HTR-8/SVneo (cell line): ENCODE results near the gene MRPL12.

Source experiments
- DNase-seq: peaks from one replicate; pipeline ENCODE4 v3.0.0; 2011; ENCODE audit warnings: low spot score, mixed read lengths; ENCODE audit not compliant: insufficient read length
- FAIRE-seq: peaks from 2 replicates; lab custom pipeline; 2011; peaks lifted over from hg19 to GRCh38; lab: Jason Lieb, UNC

Gene MRPL12

DNA sequence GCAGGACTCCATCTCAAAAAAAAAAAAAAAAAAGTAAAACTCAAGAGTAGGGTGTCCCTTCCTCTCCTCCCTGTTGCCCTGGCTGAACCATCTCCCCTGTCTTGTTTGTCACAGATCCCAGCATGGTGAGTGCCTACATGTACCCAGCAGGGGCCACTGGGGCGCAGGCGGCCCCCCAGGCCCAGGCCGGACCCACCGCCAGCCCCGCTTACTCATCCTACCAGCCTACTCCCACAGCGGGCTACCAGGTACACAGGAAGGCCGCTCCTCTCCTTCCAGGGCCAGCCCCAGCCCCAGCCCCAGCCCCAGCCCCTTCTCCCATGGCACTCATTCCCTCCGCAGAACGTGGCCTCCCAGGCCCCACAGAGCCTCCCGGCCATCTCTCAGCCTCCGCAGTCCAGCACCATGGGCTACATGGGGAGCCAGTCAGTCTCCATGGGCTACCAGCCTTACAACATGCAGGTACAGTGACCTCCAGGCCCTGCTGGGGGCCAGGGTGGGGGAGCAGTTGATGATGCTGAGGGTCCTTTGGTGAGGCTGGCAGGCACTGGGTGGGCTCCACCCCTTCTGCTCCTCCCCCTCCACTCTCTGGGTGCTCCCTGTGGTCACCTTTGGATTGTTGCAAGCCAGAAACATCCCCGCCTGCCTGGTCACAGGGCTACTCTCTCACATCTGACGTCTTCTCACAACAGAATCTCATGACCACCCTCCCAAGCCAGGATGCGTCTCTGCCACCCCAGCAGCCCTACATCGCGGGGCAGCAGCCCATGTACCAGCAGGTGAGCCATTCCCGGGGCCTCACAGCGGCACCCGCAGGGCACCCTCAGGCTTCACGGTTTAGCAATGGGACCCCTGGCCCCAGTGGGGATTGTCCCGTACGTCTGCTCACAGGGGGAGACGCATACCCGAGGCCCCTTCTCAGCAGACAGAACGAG is 2.5 kb upstream of the MRPL12 start:
- no peak for FAIRE-seq

DNA sequence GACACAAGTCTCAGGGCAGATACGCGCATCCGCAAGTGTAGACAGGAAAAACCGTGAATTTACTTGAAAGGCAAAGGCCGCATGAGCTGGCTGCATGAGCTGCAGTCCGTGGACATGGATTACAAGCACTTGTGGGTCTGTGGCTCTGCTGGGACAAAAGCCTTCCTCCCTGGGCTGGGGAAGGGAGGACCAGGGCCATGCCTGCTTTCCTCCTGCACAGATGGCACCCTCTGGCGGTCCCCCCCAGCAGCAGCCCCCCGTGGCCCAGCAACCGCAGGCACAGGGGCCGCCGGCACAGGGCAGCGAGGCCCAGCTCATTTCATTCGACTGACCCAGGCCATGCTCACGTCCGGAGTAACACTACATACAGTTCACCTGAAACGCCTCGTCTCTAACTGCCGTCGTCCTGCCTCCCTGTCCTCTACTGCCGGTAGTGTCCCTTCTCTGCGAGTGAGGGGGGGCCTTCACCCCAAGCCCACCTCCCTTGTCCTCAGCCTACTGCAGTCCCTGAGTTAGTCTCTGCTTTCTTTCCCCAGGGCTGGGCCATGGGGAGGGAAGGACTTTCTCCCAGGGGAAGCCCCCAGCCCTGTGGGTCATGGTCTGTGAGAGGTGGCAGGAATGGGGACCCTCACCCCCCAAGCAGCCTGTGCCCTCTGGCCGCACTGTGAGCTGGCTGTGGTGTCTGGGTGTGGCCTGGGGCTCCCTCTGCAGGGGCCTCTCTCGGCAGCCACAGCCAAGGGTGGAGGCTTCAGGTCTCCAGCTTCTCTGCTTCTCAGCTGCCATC is 1.7 kb upstream of the MRPL12 start:
- no peak for FAIRE-seq
- DNase-seq: no peak

More for the DNA sequence above, 2.5 kb upstream of the MRPL12 start:
- DNase-seq: no peak

DNA sequence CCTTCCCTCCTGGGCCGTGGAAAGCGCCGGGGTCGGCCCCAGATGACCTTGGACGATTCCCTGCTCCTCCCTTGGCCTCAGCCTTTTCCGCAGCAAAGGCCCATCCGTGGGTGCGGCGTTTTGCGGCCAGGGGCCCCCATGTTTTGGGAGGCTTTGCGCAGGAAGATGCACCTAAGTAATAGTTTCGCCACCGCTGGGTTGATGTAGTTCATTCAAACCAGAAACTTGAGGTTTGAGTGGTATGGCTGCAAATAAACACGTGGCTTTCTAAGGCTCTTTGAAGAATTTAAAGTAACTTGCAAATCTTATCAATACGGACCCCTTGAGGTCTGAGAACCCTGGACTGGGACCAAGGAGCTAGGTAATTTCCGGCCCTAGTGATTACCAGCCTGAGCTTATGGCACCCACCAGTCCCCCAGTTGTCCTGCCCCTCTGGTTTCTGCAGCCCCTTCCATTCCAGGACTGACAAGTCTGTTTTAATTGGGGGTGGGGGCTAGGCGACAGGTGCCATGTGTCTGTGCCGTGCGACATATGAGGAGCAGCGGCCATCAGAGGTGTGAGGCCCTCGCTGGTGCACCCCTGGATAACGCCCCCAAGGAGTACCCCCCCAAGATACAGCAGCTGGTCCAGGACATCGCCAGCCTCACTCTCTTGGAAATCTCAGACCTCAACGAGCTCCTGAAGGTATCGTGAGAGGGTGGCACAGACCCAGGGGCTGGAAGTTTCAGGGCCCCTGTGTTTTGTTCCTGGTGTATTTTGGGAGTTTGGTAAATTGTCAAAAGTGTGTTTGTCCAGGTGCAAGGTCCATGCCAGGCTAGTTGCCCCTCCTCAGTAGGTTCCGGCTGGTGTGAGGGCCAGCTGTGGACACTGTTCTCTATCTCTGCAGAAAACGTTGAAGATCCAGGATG is 834 bp downstream of the MRPL12 start:
- no peak for DNase-seq
- FAIRE-seq: no peak

DNA sequence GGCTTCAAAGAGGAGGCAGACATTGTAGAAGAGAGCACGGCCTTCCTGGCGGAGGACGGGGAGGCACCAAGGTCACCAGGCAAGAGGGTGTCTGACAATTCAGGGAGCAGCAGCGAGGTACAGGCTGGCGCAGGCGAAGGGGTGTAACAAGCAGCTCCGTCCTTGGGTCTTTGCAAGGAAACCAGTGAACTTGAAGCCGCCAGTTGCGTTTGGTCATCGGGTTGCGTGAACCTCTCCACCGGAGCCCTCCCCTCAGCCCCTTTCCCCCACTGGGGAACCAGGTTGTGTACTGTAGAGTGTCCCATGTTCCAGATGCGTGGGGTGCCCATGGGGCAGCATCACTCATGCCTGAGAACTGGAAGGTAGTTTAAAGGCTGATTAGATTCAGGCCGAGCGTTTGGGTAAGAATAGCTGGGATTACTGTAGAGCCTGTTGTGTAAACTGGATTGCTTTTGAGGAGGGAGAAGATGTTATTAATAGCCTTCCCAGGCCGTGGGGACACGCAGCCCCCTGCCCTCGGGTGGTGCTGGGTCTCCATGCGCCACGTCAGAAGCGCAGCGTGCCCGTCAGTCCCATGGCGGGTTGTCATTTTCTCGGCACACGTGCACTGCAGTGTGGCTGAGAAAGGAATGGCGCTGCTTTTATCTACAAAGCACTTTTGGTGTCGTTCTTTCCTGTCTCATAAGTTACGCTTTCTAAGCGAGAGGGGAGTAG is 2.5 kb downstream of the MRPL12 start:
- DNase-seq: no peak
- FAIRE-seq: no peak

DNA sequence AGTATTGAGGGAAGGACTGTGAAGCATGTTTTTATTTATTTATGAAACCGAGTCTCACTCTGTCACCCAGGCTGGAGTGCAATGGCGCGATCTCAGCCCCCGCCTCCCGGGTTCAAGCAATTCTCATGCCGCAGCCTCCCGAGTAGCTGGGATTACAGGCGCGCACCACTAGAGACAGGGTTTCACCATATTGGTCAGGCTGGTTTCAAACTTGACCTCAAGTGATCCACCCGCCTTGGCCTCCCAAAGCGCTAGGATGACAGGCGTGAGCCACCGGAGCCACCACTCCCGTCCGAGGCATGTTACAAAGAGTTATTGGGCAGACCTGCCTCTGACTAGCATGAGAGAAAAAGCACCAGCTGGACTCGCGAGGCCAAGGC is 3.1 kb downstream of the MRPL12 start:
- FAIRE-seq (no peak), DNase-seq (no peak)

DNA sequence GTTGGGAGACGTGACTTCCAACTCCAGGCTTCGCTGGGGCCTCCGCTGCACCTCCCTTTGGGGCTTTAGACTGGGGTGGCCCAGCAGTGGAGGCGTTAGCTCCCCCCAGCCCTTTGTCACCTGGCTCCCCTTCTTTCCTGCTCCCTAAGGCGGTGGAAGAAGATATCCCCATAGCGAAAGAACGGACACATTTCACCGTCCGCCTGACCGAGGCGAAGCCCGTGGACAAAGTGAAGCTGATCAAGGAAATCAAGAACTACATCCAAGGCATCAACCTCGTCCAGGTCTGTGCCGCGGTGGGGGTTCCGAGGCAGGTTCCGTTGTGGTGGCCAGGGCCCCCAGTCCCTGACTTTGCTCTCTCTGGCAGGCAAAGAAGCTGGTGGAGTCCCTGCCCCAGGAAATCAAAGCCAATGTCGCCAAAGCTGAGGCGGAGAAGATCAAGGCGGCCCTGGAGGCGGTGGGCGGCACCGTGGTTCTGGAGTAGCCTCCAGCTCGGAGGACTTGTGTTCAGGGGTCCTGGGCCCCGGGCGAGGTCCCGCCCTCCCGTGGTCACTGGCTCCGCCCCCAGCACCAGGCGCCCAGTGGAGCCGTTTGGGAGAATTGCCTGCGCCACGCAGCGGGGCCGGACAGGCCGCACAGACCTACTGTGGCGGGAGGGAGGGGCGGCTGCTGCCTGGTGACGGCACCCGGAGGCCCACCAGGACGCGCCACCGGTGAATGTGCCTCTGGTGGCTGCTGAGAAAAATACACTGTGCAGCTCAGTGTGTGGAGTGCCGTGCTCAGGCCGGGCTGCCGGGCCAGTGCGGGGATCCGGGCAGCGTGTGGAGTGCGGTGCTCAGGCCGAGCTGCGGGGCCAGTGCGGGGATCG is 3.8 kb downstream of the MRPL12 start:
- FAIRE-seq (no peak), DNase-seq (no peak)

DNA sequence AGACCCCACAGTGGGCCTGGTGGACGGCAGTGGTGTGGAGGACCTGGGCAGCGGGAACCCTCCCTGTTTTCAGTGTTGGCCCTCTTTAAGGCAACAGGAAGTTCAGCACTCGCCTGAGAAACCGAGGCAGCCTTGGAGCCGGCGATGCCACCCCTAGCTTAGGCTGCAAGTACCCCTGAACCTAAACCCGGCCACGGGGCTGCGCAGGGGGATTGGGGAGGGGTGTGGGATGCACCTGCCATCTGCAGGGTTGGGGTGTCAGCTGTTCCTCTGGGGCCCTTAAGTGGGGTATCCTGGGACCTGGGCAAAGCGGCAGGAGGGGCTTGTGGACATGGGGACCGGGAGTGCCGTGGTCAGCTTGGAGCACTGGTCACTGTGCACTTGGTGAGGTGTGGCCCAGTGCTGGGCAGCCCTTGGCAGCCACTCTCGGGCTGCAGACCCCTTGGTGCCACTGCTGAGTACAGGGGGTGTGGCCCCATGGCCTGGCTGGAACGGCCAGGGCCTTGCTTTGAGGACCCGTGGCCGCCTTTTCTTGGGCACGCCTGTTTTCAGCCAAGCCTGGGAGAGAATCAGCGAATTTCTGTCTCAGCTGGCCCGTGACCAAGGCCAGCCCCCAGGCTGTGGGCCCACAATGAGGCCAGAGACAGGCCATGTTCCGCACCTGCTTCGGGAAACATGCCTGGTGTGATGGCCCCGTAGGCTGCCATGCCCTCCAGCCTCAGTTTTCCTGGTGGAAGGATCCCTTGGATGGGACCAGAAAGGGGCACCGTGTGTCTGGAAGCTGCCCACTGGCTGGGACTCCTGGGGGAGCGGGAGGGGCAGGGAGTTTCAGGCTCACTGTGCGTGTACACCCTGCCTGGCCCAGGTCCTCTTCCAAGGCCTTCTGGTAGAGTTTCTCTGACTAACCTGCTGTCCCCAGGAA is 4.8 kb downstream of the MRPL12 start:
- DNase-seq: no peak
- no peak for FAIRE-seq

DNA sequence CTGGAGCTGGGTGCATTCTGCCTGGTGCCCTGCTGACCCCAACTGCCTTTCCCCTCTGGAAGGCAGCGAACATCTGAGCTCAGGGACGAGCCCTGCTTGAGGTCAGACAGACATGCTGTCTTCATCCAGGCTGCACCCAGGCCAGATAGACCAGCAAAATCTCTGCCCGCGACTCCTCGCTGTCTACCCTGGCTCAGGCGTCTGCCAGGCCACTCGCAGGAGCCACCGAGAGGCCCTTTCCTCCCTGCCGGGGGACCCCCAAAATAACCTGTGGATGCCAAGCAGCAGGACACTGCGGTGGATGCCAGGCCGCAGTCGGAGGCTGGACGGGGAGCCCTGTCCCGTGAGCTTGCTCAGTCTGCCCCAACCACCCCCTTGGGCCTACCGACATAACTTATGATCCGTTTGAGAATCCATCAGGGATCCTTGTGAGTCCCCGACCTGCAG is 5.6 kb downstream of the MRPL12 start:
- FAIRE-seq (no peak), DNase-seq (no peak)

DNA sequence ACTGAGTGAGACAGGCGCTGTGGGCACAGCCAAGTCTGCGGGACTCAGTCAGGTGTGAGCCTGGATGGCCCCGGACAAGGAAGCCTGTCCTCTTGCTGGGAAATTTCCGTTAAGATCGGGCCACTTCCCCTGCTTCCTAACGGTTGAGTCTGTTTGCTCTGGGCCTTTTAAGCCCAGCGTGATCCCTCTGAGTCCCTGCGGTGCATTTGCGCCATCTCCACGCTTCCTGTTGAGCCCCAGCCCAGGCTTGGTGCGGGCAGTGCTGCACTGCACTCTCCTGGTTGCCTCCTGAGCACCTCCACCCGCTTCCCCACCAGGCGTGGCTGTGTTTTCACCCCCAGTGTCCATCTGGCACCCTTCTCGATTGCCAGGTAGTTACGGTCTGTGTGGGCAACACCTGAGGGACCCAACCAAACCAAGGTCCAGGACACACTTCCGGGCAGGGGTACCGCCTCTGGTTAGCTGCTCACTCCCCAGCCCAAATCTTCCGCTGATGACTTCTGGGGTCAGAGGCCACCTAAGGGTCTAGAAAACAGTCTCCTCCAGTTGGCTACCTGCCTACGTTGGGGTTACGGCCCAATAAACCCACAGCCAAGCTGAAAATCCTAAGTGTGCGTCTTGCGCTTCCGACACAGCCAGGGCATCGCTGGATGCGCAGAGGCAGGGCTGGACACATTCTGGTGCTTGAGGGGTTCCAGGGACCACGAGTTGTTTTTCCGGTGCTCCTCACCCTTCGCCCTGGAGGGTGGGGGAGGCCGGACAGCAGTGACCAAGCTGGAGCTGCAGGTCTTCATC is 7.5 kb downstream of the MRPL12 start:
- FAIRE-seq (no peak), DNase-seq (no peak)

DNA sequence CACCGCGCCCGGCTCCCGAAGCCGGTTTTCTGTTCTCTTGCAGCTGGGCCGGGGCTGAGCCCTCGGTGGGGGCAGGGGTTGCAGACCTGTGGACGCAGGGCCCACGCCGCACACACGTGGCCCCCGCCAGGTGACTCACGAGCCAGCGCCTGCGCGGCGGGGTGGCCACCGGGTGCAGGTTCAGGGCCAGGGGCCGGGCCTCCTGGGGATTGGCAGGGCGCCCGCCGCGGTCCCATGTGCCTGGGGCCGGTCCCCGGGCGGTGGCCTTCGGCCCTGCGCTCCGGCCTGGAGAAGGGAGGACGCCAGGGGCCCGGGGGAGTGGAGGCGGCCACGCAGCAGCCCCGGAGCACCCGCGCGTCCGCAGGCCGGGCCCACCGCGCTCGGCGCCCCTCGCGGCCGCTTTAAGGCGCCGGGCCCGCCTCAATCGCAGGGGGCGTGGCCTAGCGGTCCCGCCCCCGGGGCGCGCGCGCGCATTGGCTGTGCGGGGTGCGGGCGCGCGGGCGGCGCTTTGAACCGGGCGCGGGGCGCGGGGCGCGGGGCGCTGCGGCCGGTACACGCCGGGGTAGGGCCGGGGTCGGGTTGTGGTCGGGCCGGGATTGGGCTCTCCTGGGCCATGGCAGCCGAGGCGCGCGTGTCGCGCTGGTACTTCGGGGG is 8.8 kb downstream of the MRPL12 start, which contains the start of gene SLC25A10:
Gene SLC25A10, plus strand, starts transcription at position 471 of the 654 bp plus-strand sequence. Its CDS starts 143 bp downstream, at position 614.
- DNase-seq: peak; percentile 75
- no peak for FAIRE-seq

DNA sequence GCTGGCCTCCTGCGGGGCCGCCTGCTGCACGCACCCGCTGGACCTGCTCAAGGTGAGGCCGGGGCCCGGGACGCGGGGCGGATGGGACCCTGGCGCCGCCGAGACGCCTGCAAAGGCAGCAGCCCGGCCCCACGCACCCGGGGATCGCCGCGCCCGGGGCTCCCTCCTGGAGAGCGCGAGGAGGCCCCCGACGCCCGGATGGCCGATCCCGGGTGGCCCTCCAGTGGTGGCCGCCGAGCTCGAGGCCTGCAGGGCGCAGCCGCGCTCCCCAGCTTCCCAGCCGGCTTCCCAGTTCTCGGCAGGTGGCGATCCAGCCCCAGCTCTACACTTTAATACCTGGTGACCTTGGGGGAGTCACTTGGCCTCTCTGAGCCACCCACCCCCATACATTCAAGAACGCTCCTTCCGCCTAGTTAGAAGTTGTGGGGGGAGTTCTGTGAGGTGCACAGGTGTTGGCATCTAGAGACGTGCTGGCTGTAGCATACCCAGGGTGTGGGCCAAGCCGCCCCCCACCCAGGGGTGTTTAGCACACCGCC is 9.4 kb downstream of the MRPL12 start:
- DNase-seq (no peak), FAIRE-seq (no peak)

DNA sequence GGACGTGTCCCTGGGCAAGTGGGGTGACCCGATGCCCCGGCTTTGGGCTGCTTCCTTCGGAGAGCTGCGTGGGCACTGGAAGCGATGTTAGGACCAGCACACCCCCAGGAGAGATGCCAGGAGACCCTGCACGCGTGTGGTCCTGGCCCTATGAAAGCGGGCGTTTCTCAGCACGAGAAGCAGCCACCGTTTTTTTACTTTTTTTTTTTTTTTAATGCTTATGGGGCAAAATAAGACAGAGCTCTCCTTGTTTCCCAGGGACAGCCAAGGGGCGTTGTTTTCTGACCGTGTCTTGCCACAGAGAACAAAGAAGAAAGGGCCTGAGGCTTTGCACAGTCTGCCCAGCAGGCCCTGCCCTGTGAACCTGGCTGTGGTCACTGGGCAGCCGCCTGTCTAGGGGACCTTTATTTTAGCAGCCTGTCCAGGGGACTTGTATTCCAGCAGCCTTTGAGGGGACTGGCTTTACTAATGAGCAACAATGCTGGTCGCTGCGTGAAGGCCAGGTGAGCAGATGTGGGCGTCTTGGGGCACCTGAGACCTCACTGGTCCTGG is 9.9 kb downstream of the MRPL12 start:
- FAIRE-seq: no peak
- DNase-seq: no peak

DNA sequence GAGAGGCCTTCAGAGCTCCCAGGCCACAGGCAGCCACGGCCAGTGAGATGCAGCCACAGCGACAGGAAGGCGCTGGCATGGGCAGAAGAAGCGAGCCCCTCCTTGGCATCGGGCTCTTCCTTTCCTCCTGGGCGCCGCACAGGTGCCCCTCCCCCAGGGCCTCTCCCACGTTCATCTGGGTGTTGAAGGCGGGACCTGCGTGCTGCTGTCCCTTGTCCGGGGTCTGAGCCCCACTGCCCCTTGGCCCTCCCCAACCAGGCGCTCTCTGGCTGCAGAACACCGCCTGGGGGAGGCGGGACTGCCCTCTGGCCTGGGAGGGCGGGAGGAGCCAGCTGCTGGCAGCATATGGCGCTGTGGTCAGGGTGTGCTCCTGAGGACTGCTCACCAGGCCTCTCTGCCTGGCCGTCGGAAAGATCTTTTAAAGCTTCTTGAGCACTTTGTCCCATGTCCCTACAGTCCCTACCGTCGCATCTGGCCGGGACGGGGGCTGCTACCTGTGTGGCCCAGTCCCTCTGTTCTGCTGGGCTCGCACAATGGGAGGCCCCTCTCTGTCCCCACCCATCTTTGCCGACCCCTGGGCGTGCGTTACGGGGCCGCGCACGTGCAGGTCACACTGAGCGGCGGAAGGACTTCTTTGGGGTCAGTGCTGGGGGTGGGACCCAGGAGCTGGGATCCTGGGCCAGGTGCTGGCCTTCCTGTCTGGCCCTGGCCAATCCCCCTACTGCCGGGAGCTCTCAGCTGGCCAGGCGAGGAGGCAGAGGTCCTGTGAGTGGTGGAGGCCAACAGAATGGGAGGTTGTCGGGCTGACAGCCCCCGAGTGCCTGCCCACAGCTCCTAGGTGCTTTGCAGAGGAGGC is 10.6 kb downstream of the MRPL12 start:
- FAIRE-seq (no peak), DNase-seq (no peak)

DNA sequence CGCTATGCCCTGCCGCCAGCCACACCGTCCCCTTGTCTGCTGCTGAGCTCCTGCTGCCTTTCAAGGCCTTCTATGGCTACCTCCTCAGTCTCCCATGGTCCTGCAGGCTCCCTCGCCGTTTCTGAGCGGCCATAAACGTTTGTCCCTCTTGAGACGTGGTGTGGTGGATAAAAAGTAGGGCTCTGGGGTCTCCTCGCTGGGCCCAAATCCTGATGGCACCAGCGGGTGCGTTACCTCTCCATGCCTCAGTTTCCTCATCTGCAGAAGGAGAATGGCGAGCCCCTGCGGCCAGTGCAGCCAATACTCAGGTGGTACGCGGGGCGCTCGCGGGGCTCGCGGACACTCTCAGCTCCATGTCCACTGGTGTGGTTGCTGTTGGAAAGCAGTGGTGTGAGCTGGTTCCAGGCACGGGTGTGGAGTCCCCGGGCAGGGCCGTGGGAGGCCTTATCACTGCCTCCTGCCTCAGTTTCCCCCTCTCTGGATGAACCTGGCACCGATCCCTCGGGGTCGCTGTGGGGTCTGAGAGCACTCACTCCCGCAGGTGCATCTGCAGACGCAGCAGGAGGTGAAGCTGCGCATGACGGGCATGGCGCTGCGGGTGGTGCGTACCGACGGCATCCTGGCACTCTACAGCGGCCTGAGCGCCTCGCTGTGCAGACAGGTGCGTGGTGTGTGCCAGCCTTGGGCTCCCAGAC is 11.4 kb downstream of the MRPL12 start:
- FAIRE-seq (no peak), DNase-seq (no peak)
